Fibroblast of lung (primary cell): ENCODE results near the gene PPP4C. TPM values are rescaled to one million over a fixed set of nuclear protein-coding genes. Genes with fewer than 3 reads are reported as not detected.

Source experiments
- DNase-seq, 2 donors: peaks; one replicate each; pipeline versions ENCODE4 v3.0.0 to v3.0.0-alpha.2; 2010; ENCODE audit warnings: low read depth in 2 of 2
- H2AFZ ChIP-seq: 2 replicates; pipeline ENCODE4 v1.5.1; 2012; ENCODE audit warnings: low read length, control low read depth, inconsistent platforms
- H3K27ac ChIP-seq: 2 replicates; pipeline ENCODE4 v1.5.1; 2011; ENCODE audit warnings: low read length, control low read depth; ENCODE audit not compliant: insufficient read depth
- H3K27me3 ChIP-seq: 2 replicates; pipeline ENCODE4 v1.5.1; 2011; ENCODE audit warnings: mild to moderate bottlenecking, low read length; ENCODE audit not compliant: control insufficient read depth, insufficient read depth
- H3K36me3 ChIP-seq: 2 replicates; pipeline ENCODE4 v1.5.1; 2011; ENCODE audit warnings: low read length; ENCODE audit not compliant: control insufficient read depth, insufficient read depth
- H3K4me1 ChIP-seq: 2 replicates; pipeline ENCODE4 v1.5.1; 2011; ENCODE audit warnings: low read length; ENCODE audit not compliant: control insufficient read depth, insufficient read depth; ENCODE audit errors: extremely low read depth
- H3K4me2 ChIP-seq: 2 replicates; pipeline ENCODE4 v1.5.1; 2011; ENCODE audit warnings: low read length, control low read depth; ENCODE audit not compliant: insufficient read depth; ENCODE audit errors: extremely low read depth
- H3K4me3 ChIP-seq, 4 experiments: fragments of 200-600 bp in 1 of 4; sonication (generic) in 1 of 4; replicated peaks in 1 of 4; 2 replicates each; pipeline ENCODE4 v1.5.1; 2011 to 2016; ENCODE audit warnings: low read length in 4 of 4, low read depth in 3 of 4, mild to moderate bottlenecking in 3 of 4, control low read depth in 2 of 4, inconsistent platforms in 1 of 4, mixed read lengths in 1 of 4; ENCODE audit not compliant: insufficient read depth in 1 of 4; ENCODE audit errors: control extremely low read depth in 1 of 4
- H3K79me2 ChIP-seq: 2 replicates; pipeline ENCODE4 v1.5.1; 2012; ENCODE audit warnings: mild to moderate bottlenecking, low read length, inconsistent platforms; ENCODE audit not compliant: control insufficient read depth, insufficient read depth
- H3K9ac ChIP-seq: 2 replicates; pipeline ENCODE4 v1.5.1; 2011; ENCODE audit warnings: mild to moderate bottlenecking, low read length, control low read depth; ENCODE audit not compliant: insufficient read depth
- H3K9me3 ChIP-seq: 2 replicates; pipeline ENCODE4 v1.5.1; 2012; ENCODE audit warnings: low read depth, low read length; ENCODE audit not compliant: control insufficient read depth, insufficient read depth
- H4K20me1 ChIP-seq: 2 replicates; pipeline ENCODE4 v1.5.1; 2011; ENCODE audit warnings: low read length; ENCODE audit not compliant: control insufficient read depth, insufficient read depth; ENCODE audit errors: extremely low read depth
- CTCF ChIP-seq, 2 donors: IDR thresholded peaks in 1 of 2; conservative IDR thresholded peaks in 1 of 2; 1 replicate in 1 of 2; 2 replicates in 1 of 2; pipeline ENCODE4 v1.5.1; 2011 to 2012; ENCODE audit warnings: low read length in 2 of 2, control low read depth in 1 of 2, inconsistent platforms in 1 of 2, low read depth in 1 of 2, mild to moderate bottlenecking in 1 of 2
- EZH2 ChIP-seq: IDR thresholded peaks from 2 replicates; pipeline ENCODE4 v1.5.1; 2012; ENCODE audit warnings: low read length, control low read depth, mild to moderate bottlenecking; ENCODE audit errors: missing control alignments
- polyA plus RNA-seq, 2 donors: library from polyadenylated mRNA; depleted of rRNA in 1 of 2; stranded (reverse) in 1 of 2; unstranded in 1 of 2; fragments of >200 nt; gene quantifications; 2 replicates each; pipeline ENCODE4 v1.2.1, GENCODE V29; 2011 to 2012; ENCODE audit warnings: missing spikeins in 1 of 2
- total RNA-seq: library from RNA; depleted of rRNA; stranded (reverse); fragments of >200 nt; gene quantifications from 2 replicates; pipeline ENCODE4 v1.2.1, GENCODE V29; 2014

PPP4C gene
- total and polyA plus RNA-seq, 2 donors (not counting 1 experiment from before 2014, with no cell fraction given), result 116 to 147 TPM

- Histone ChIP-seq H3K27me3 (no peaks in the 10 kb centered on the region), H4K20me1 (no peaks in the 10 kb centered on the region), H3K4me3 (no peak overlapping the region), H2AFZ (peak overlapping the region; percentile 80), H3K4me2 (no peak overlapping the region), H3K27ac (no peak overlapping the region), H3K9me3 (no peaks in the 10 kb centered on the region), H3K79me2 (no peaks in the 10 kb centered on the region), H3K9ac (no peak overlapping the region), H3K36me3 (no peaks in the 10 kb centered on the region), H3K4me1 (peaks cover 14% of the 10 kb centered on the region)
- TF ChIP-seq CTCF (conservative IDR thresholded peaks at IDR 0.05 in 1 of 2, IDR thresholded peaks at IDR 0.05 in 1 of 2; ENCODE audit: low read depth in 1 of 2, low read length in 2 of 2), result no peak
- TF ChIP-seq EZH2, result no peak
- no peak for DNase-seq
These were observed 21.2 kb downstream of the PPP4C start for GRCh38 chr16:30096862-30097563.

GRCh38 chr16:30104090-30104489, 28.3 kb downstream of the PPP4C start:
- H4K20me1 ChIP-seq, result no peaks in the 10 kb centered on the region
- peaks cover 7% of the 10 kb centered on the region for H3K36me3 ChIP-seq
- H3K27ac ChIP-seq, result no peak overlapping the region
- no peak overlapping the region for H3K9ac ChIP-seq
- no peaks in the 10 kb centered on the region for H3K4me1 ChIP-seq
- H3K4me2 ChIP-seq, result no peak overlapping the region
- no peak overlapping the region for H3K4me3 ChIP-seq
- no peaks in the 10 kb centered on the region for H3K79me2 ChIP-seq
- no peaks in the 10 kb centered on the region for H3K27me3 ChIP-seq
- DNase-seq, result no peak
- H2AFZ ChIP-seq, result no peak overlapping the region
- TF ChIP-seq CTCF (conservative IDR thresholded peaks at IDR 0.05 in 1 of 2, IDR thresholded peaks at IDR 0.05 in 1 of 2; ENCODE audit: low read depth in 1 of 2, low read length in 2 of 2) (no peak), EZH2 (no peak)
- no peaks in the 10 kb centered on the region for H3K9me3 ChIP-seq

GRCh38 chr16:30104492-30104891, 28.7 kb downstream of the PPP4C start:
- Histone ChIP-seq H3K4me2 (no peak overlapping the region), H2AFZ (no peak overlapping the region), H3K9ac (no peak overlapping the region), H3K36me3 (peaks cover 7% of the 10 kb centered on the region), H3K9me3 (no peaks in the 10 kb centered on the region), H3K27me3 (no peaks in the 10 kb centered on the region), H3K79me2 (no peaks in the 10 kb centered on the region), H3K4me3 (no peak overlapping the region), H3K4me1 (no peaks in the 10 kb centered on the region), H4K20me1 (no peaks in the 10 kb centered on the region), H3K27ac (no peak overlapping the region)
- no peak for DNase-seq
- TF ChIP-seq CTCF (conservative IDR thresholded peaks at IDR 0.05 in 1 of 2, IDR thresholded peaks at IDR 0.05 in 1 of 2; ENCODE audit: low read depth in 1 of 2, low read length in 2 of 2) (no peak), EZH2 (no peak)
